Osteocyte (in vitro differentiated cells): Measurements from ENCODE around the gene LMNB1. TPM values are rescaled to one million over a fixed set of nuclear protein-coding genes. Genes with fewer than 3 reads are reported as not detected.

Experiments used
- DNase-seq: peaks from one replicate; pipeline ENCODE4 v3.0.0; 2021; ENCODE audit warnings: mixed read lengths; ENCODE audit not compliant: unreplicated experiment; ENCODE audit errors: extremely low spot score
- H3K27ac Mint-ChIP-seq: one replicate; pipeline ENCODE4 v1.8.0; 2021; ENCODE audit warnings: mild to moderate bottlenecking, mixed read lengths; ENCODE audit not compliant: unreplicated experiment
- H3K27me3 Mint-ChIP-seq: one replicate; pipeline ENCODE4 v1.8.0; 2021; ENCODE audit warnings: mixed read lengths; ENCODE audit not compliant: unreplicated experiment
- H3K36me3 Mint-ChIP-seq: one replicate; pipeline ENCODE4 v1.8.0; 2021; ENCODE audit warnings: mixed read lengths; ENCODE audit not compliant: unreplicated experiment
- H3K4me1 Mint-ChIP-seq: one replicate; pipeline ENCODE4 v1.8.0; 2021; ENCODE audit warnings: mixed read lengths; ENCODE audit not compliant: unreplicated experiment
- H3K4me3 Mint-ChIP-seq: one replicate; pipeline ENCODE4 v1.8.0; 2021; ENCODE audit warnings: mild to moderate bottlenecking, moderate library complexity, mixed read lengths; ENCODE audit not compliant: unreplicated experiment
- H3K9me3 Mint-ChIP-seq: one replicate; pipeline ENCODE4 v1.8.0; 2021; ENCODE audit warnings: mixed read lengths; ENCODE audit not compliant: unreplicated experiment
- total RNA-seq: library from RNA; stranded (reverse); gene quantifications from 2 replicates; pipeline ENCODE4 v1.2.1, GENCODE V29; 2021
- TF ChIP-seq, protein P1 (sequence below): fragments of 200-600 bp; sonication (generic); IDR thresholded peaks from 2 replicates; pipeline ENCODE4 v1.5.0; 2021; ENCODE audit warnings: antibody characterized with exemption, mild to moderate bottlenecking, moderate library complexity

The LMNB1 gene
- total RNA-seq, 1 donor from 2014 or later: 22.3 TPM

DNA sequence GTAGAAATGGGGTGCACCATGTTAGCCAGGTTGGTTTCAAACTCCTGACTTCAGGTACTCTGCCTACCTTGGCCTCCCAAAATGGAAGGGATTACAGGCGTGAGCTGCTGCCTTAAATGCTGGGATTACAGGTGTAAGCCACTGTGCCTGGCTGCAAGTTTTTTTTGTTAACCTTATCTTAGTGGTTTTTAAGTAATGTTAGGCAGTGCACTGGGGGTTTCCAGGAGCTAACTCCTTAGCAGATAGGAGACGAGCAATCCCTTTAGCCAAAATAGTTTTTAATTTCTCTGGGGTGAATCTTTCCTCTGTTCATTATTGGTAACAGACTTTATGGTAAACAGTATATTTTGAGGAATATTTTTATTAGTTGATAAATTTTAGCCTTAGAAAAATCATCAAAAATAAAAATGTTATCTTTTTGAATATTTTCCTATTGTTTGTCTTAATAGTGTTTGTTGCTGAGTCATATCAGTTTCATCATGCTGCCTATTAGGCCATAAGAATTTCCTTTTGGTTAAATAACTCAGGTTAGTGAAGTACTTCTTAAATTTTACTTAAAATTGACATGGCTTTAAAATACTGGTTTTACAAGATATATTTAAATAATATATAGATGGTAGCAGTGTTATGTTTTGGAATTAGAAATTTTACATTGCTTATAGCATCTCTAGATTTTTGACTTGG, 37.9 kb downstream of the LMNB1 start:
- peaks cover 27% of the 10 kb centered on the region for H3K4me1 Mint-ChIP-seq
- peak overlapping the region; percentile 54 for H3K27ac Mint-ChIP-seq
- DNase-seq: no peak
- H3K36me3 Mint-ChIP-seq: peaks cover 7% of the 10 kb centered on the region
- H3K27me3 Mint-ChIP-seq: no peaks in the 10 kb centered on the region
- TF ChIP-seq, protein P1, sequence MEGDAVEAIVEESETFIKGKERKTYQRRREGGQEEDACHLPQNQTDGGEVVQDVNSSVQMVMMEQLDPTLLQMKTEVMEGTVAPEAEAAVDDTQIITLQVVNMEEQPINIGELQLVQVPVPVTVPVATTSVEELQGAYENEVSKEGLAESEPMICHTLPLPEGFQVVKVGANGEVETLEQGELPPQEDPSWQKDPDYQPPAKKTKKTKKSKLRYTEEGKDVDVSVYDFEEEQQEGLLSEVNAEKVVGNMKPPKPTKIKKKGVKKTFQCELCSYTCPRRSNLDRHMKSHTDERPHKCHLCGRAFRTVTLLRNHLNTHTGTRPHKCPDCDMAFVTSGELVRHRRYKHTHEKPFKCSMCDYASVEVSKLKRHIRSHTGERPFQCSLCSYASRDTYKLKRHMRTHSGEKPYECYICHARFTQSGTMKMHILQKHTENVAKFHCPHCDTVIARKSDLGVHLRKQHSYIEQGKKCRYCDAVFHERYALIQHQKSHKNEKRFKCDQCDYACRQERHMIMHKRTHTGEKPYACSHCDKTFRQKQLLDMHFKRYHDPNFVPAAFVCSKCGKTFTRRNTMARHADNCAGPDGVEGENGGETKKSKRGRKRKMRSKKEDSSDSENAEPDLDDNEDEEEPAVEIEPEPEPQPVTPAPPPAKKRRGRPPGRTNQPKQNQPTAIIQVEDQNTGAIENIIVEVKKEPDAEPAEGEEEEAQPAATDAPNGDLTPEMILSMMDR: no peak
- H3K4me3 Mint-ChIP-seq: no peak overlapping the region
- no peaks in the 10 kb centered on the region for H3K9me3 Mint-ChIP-seq

- DNase-seq: no peak
- no peaks in the 10 kb centered on the region for H3K9me3 Mint-ChIP-seq
These were observed 39.7 kb downstream of the LMNB1 start for GRCh38 chr5:126816649-126817048.

DNA sequence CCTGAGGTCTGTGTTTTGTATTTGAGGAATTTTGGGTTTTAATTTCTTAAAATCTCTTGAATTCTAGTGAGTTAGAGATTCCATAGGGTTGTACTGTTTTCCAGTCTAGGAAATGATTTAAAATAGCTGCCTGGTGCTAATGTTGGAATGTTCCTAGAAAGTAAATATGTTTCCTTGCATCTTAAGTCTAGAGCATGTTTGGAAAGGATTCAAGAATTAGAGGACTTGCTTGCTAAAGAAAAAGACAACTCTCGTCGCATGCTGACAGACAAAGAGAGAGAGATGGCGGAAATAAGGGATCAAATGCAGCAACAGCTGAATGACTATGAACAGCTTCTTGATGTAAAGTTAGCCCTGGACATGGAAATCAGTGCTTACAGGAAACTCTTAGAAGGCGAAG, 41.8 kb downstream of the LMNB1 start:
- H3K4me1 Mint-ChIP-seq: peaks cover 8% of the 10 kb centered on the region

More at GRCh38 chr5:126816649-126817048, 39.7 kb downstream of the LMNB1 start:
- no peaks in the 10 kb centered on the region for H3K27me3 Mint-ChIP-seq
- H3K4me3 Mint-ChIP-seq: no peak overlapping the region
- H3K27ac Mint-ChIP-seq: no peak overlapping the region
- H3K36me3 Mint-ChIP-seq: peaks cover 12% of the 10 kb centered on the region
- TF ChIP-seq, protein P1: no peak
- peaks cover 15% of the 10 kb centered on the region for H3K4me1 Mint-ChIP-seq

GRCh38 chr5:126819253-126819652, 42.3 kb downstream of the LMNB1 start:
- no peak overlapping the region for H3K27ac Mint-ChIP-seq
- H3K27me3 Mint-ChIP-seq: no peaks in the 10 kb centered on the region
- H3K4me1 Mint-ChIP-seq: peaks cover 8% of the 10 kb centered on the region
- DNase-seq: no peak
- H3K36me3 Mint-ChIP-seq: peaks cover 11% of the 10 kb centered on the region
- H3K4me3 Mint-ChIP-seq: no peak overlapping the region
- TF ChIP-seq, protein P1: no peak
- no peaks in the 10 kb centered on the region for H3K9me3 Mint-ChIP-seq

More for the DNA sequence above, 41.8 kb downstream of the LMNB1 start:
- no peaks in the 10 kb centered on the region for H3K27me3 Mint-ChIP-seq
- TF ChIP-seq, protein P1: no peak
- peaks cover 11% of the 10 kb centered on the region for H3K36me3 Mint-ChIP-seq
- no peaks in the 10 kb centered on the region for H3K9me3 Mint-ChIP-seq
- H3K4me3 Mint-ChIP-seq: no peak overlapping the region
- no peak for DNase-seq
- H3K27ac Mint-ChIP-seq: no peak overlapping the region

DNA sequence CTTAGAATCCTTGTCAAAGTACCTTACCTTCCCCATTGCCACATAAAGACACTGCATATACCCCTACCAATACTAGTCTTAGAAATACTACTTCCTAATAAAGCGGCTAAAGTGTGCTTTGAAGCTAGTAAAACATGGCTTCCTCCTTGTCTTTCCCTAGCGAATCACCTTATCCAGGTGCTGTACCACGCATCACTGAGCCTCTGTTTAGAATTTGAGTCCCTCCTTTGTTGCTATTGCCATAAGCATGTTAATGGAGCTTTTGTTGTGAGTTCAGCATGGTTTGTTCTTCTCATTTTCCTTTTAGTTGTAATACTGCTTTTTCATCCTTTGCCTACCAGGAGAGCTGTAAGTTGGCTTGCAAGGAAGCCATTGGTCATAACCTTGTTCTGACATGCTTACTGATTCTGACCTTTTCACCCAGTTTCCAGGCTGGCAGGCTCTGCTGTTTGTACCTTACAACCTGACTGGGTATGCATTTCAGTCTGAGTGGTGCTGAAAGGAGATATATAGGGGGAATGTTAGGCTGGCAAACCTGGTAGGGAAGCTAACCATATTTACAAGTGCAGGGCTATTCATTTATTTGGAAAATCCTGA, 49.8 kb downstream of the LMNB1 start:
- TF ChIP-seq, protein P1: no peak
- no peaks in the 10 kb centered on the region for H3K27me3 Mint-ChIP-seq
- H3K9me3 Mint-ChIP-seq: no peaks in the 10 kb centered on the region
- no peak overlapping the region for H3K4me3 Mint-ChIP-seq
- DNase-seq: no peak
- H3K4me1 Mint-ChIP-seq: peaks cover 3% of the 10 kb centered on the region
- H3K27ac Mint-ChIP-seq: no peak overlapping the region
- peaks cover 11% of the 10 kb centered on the region for H3K36me3 Mint-ChIP-seq
